Psoas muscle (tissue), 8 donors: ENCODE measurements around the gene CLIP1. TPM values are rescaled to one million over a fixed set of nuclear protein-coding genes. Genes with fewer than 3 reads are reported as not detected.

Experiments
- ATAC-seq, 4 donors: fragments of 200-7000 bp; cut with Tn5 transposase; one replicate each; pipeline ENCODE4 v1.9.1; 2020; ENCODE audit warnings: moderate library complexity in 3 of 4, mild to moderate bottlenecking in 2 of 4
- DNase-seq, 2 donors: peaks; one replicate each; pipeline ENCODE4 v3.0.0-alpha.2; 2020
- H3K27ac ChIP-seq: fragments of 200-600 bp; one replicate; pipeline ENCODE4 v1.8.0; 2022
- H3K27me3 ChIP-seq, 3 donors: fragments of 200-600 bp in 1 of 3; one replicate each; pipeline versions ENCODE4 v1.6.1 to v1.8.0; 2013 to 2022; ENCODE audit warnings: low read length in 2 of 3, mild to moderate bottlenecking in 2 of 3, moderate library complexity in 1 of 3; ENCODE audit not compliant: insufficient read depth in 3 of 3
- H3K36me3 ChIP-seq, 2 donors: fragments of 200-600 bp in 1 of 2; one replicate each; pipeline versions ENCODE4 v1.6.1 to v1.8.0; 2013 to 2022; ENCODE audit warnings: low read depth in 1 of 2, mild to moderate bottlenecking in 1 of 2, moderate library complexity in 1 of 2; ENCODE audit not compliant: insufficient read depth in 1 of 2
- H3K4me1 ChIP-seq: fragments of 200-600 bp; one replicate; pipeline ENCODE4 v1.8.0; 2022
- H3K4me3 ChIP-seq: fragments of 200-600 bp; one replicate; pipeline ENCODE4 v1.8.0; 2022; ENCODE audit warnings: mild to moderate bottlenecking
- H3K9me3 ChIP-seq: fragments of 200-600 bp; one replicate; pipeline ENCODE4 v1.8.0; 2022
- CTCF ChIP-seq: fragments of 200-600 bp; IDR thresholded peaks from one replicate; pipeline ENCODE4 v1.8.0; 2022; ENCODE audit warnings: antibody characterized with exemption
- WGBS, 3 donors: extraction: QIAGEN DNeasy Blood & Tissue Kit; methylation state at CpG; one replicate each; pipeline versions ENCODE4 v1.1.6 to v1.1.7; 2013; 5-methylcytosine and 5-hydroxymethylcytosine counted together
- intact Hi-C, 2 donors: fragments of 100-400 bp; cut with DNase I; formaldehyde crosslinking; loops; one replicate each; pipeline versions ENCODE4 v1.11.0 to v1.14.2; 2022
- polyA plus RNA-seq, 3 donors: library from polyadenylated mRNA; stranded (reverse); fragments of 200-250 nt; gene quantifications; one replicate each; pipeline ENCODE4 v1.2.3, GENCODE V29; 2013
- total RNA-seq, 4 donors: library from RNA; stranded (reverse); fragmentation: NEBNext Ultra II Directional in 2 of 4; extraction: Animal tissue kit (Norgen Biotek cat#: 25700) in 2 of 4; gene quantifications; one replicate each; pipeline versions ENCODE4 v1.2.1 to v1.2.4, GENCODE V29; 2021 to 2023
- donor health status: healthy with polysubstance abuse.
- donor health status: DM: no; HTN: no; CAD: no; lungs with moderate emphysema.
- donor health status: Bipolar disorder and iron deficiency.
- donor health status: healthy.
- donor health status: DM: yes; HTN: yes; CAD: no.
- donor health status: DM: no; HTN: no; CAD: no.
- donor health status: DM: no; HTN: no; CAD: no.
- donor health status: DM: yes; HTN: yes; CAD: no.

CLIP1 gene
- total and polyA plus RNA-seq, 7 donors = 235 to 639 (median 458) TPM

GRCh38 chr12:122227341-122227740, 195.1 kb downstream of the CLIP1 start:
- Histone ChIP-seq H3K9me3 (no peaks in the 10 kb centered on the region), H3K27ac (no peak overlapping the region), H3K4me3 (peak overlapping the region; percentile 96), H3K4me1 (peaks cover 19% of the 10 kb centered on the region), H3K36me3 (peaks cover 5 to 62% of the 10 kb centered on the region in 2 donors), H3K27me3 (no peaks in the 10 kb centered on the region)
- ATAC-seq (no peak), DNase-seq (peak in 1 of 2 donors; percentile 61)
- no peak for TF ChIP-seq CTCF
- intact Hi-C loops = no loop called here
- WGBS, 3 donors = 92 to 93% (median 93%) methylated on average over 17 of the region's 17 CpGs

- Histone ChIP-seq H3K4me1 (peaks cover 19% of the 10 kb centered on the region), H3K27me3 (no peaks in the 10 kb centered on the region), H3K36me3 (peaks cover 8 to 62% of the 10 kb centered on the region in 2 donors), H3K27ac (peak overlapping the region; percentile 54), H3K9me3 (no peaks in the 10 kb centered on the region), H3K4me3 (peak overlapping the region; percentile 96)
- TF ChIP-seq CTCF = no peak
- ATAC-seq = no peak
- intact Hi-C loops = no loop called here
- WGBS, 3 donors = 2 to 8% (median 5%) methylated on average over 45 to 55 of the region's 55 CpGs
- DNase-seq = peak in 1 of 2 donors; percentile 56
Measured at GRCh38 chr12:122226366-122227125, 195.9 kb downstream of the CLIP1 start.

GRCh38 chr12:122225683-122226365, 196.6 kb downstream of the CLIP1 start, which contains the start of gene DIABLO:
Gene DIABLO (minus strand): TSS chr12:122226052. CDS start chr12:122226014, 38 bp downstream.
- no peaks in the 10 kb centered on the region for H3K9me3 ChIP-seq
- peaks cover 19% of the 10 kb centered on the region for H3K4me1 ChIP-seq
- ATAC-seq (peak; percentile 96 to 98 (median 97)), DNase-seq (peak; percentile 100)
- H3K27me3 ChIP-seq = no peaks in the 10 kb centered on the region
- no peak for TF ChIP-seq CTCF
- 0% methylated on average over 65 to 74 of the region's 74 CpGs for WGBS, 3 donors
- H3K4me3 ChIP-seq = peak within 1 kb of the TSS; percentile 96
- peak within 1 kb of the TSS; percentile 97 for H3K27ac ChIP-seq
- peaks cover 10 to 62% of the 10 kb centered on the region in 2 donors for H3K36me3 ChIP-seq
- intact Hi-C loops = no loop called here

Other genes with a start within 250 kb of the CLIP1 start
- not detected for gene IL31, start 248.4 kb downstream of the CLIP1 start, total RNA-seq
- gene IL31, start 248.4 kb downstream of the CLIP1 start, polyA plus RNA-seq = not detected
- gene LRRC43, start 239.5 kb downstream of the CLIP1 start, total RNA-seq = under 1 TPM in 3 of 4 donors, not detected in 1; 0.13 to 0.36 (median 0.32) TPM
- under 1 TPM in 2 of 3 donors, not detected in 1; 0.05 to 0.06 TPM for gene LRRC43, start 239.5 kb downstream of the CLIP1 start, polyA plus RNA-seq
- gene B3GNT4, start 219.0 kb downstream of the CLIP1 start, total RNA-seq = under 1 TPM in 1 of 4 donors, not detected in 3; 0.38 TPM
- 1 to 10 TPM in 1 of 3 donors, under 1 TPM in 2; 0.30 to 1.3 (median 0.48) TPM for gene B3GNT4, start 219.0 kb downstream of the CLIP1 start, polyA plus RNA-seq
- 10 to 100 TPM; 24.4 to 35.3 (median 29.0) TPM for gene DIABLO, start 196.6 kb downstream of the CLIP1 start, total RNA-seq
- gene DIABLO, start 196.6 kb downstream of the CLIP1 start, polyA plus RNA-seq = 100 to 1,000 TPM in 1 of 3 donors, 10 to 100 TPM in 2; 39.7 to 109 (median 53.7) TPM
- gene VPS33A, start 156.2 kb downstream of the CLIP1 start, total RNA-seq = 10 to 100 TPM; 17.1 to 20.0 (median 17.2) TPM
- gene VPS33A, start 156.2 kb downstream of the CLIP1 start, polyA plus RNA-seq = 10 to 100 TPM; 10.3 to 33.6 (median 15.1) TPM
- 10 to 100 TPM; 10.9 to 22.2 (median 14.3) TPM for gene ZCCHC8, start 78.3 kb upstream of the CLIP1 start, total RNA-seq
- gene ZCCHC8, start 78.3 kb upstream of the CLIP1 start, polyA plus RNA-seq = 10 to 100 TPM; 10.9 to 21.3 (median 19.5) TPM
- gene RSRC2, start 104.3 kb upstream of the CLIP1 start, total RNA-seq = 10 to 100 TPM; 44.0 to 64.6 (median 53.3) TPM
- gene RSRC2, start 104.3 kb upstream of the CLIP1 start, polyA plus RNA-seq = 10 to 100 TPM; 50.9 to 83.4 (median 54.2) TPM
- 1 to 10 TPM; 1.5 to 2.5 (median 2.2) TPM for gene KNTC1, start 104.6 kb upstream of the CLIP1 start, total RNA-seq
- gene KNTC1, start 104.6 kb upstream of the CLIP1 start, polyA plus RNA-seq = 1 to 10 TPM; 1.7 to 3.3 (median 1.8) TPM